Ovary (tissue), 3 donors: ENCODE data around the gene ARHGAP11A.

Source experiments
- POLR2A ChIP-seq: fragments of 450-650 bp; IDR thresholded peaks from one replicate; pipeline ENCODE4 v1.6.1; 2017; ENCODE audit warnings: antibody characterized with exemption, mild to moderate bottlenecking, moderate library complexity
- TF ChIP-seq, protein P1 (sequence below), 3 donors: fragments of 450-650 bp in 2 of 3; fragments of 200-600 bp in 1 of 3; IDR thresholded peaks; one replicate each; pipeline versions ENCODE4 v1.5.1 to v1.8.0; 2016 to 2022; ENCODE audit warnings: antibody characterized with exemption in 3 of 3, mild to moderate bottlenecking in 1 of 3
- donor health status: DM: no; HTN: no; CAD: no.

DNA sequence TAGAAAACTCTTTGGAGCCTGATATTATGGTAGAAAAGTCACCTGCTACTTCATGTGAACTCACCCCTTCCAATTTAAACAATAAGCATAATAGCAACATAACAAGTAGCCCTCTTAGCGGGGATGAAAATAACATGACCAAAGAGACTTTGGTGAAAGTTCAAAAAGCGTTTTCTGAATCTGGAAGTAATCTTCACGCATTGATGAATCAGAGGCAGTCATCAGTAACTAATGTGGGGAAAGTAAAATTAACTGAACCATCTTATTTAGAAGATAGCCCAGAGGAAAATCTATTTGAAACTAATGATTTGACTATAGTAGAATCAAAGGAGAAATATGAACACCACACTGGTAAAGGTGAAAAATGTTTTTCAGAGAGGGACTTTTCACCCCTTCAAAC is 21.1 kb downstream of the ARHGAP11A start:
- TF ChIP-seq POLR2A, result no peak
- TF ChIP-seq, protein P1, sequence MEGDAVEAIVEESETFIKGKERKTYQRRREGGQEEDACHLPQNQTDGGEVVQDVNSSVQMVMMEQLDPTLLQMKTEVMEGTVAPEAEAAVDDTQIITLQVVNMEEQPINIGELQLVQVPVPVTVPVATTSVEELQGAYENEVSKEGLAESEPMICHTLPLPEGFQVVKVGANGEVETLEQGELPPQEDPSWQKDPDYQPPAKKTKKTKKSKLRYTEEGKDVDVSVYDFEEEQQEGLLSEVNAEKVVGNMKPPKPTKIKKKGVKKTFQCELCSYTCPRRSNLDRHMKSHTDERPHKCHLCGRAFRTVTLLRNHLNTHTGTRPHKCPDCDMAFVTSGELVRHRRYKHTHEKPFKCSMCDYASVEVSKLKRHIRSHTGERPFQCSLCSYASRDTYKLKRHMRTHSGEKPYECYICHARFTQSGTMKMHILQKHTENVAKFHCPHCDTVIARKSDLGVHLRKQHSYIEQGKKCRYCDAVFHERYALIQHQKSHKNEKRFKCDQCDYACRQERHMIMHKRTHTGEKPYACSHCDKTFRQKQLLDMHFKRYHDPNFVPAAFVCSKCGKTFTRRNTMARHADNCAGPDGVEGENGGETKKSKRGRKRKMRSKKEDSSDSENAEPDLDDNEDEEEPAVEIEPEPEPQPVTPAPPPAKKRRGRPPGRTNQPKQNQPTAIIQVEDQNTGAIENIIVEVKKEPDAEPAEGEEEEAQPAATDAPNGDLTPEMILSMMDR (IDR thresholded peaks at IDR 0.05), result no peak
